ENCODE data around the gene PLEKHM2.

- no peak for TF ChIP-seq SNAI2 (CRISPR knock-in tag; IDR thresholded peaks at IDR 0.05)
- TF ChIP-seq PATZ1 (CRISPR knock-in tag; IDR thresholded peaks at IDR 0.05; ENCODE audit: borderline replicate concordance): no peak
- no peak for TF ChIP-seq TCF4 (CRISPR knock-in tag; IDR thresholded peaks at IDR 0.05; ENCODE audit: borderline replicate concordance)
- no peak for TF ChIP-seq TSHZ2 (CRISPR knock-in tag; IDR thresholded peaks at IDR 0.05)
- no peak for TF ChIP-seq CSDC2 (CRISPR knock-in tag; IDR thresholded peaks at IDR 0.05)
- TF ChIP-seq RARB (CRISPR knock-in tag; IDR thresholded peaks at IDR 0.05): no peak
- TF ChIP-seq TOX (CRISPR knock-in tag; IDR thresholded peaks at IDR 0.05; ENCODE audit: borderline replicate concordance): no peak
- TF ChIP-seq ESRRG (CRISPR knock-in tag; IDR thresholded peaks at IDR 0.05): no peak
- TF ChIP-seq ZFP30 (CRISPR knock-in tag; IDR thresholded peaks at IDR 0.05): no peak
- TF ChIP-seq PPARA (CRISPR knock-in tag; IDR thresholded peaks at IDR 0.05; ENCODE audit: borderline replicate concordance): no peak
- no peak for TF ChIP-seq ISL1 (CRISPR knock-in tag; IDR thresholded peaks at IDR 0.05)
- TF ChIP-seq CSRNP3 (CRISPR knock-in tag; IDR thresholded peaks at IDR 0.05): no peak
These were observed 29.9 kb upstream of the PLEKHM2 start for GRCh38 chr1:15654091-15654690.
